ENCODE results near the gene RUSF1.

GRCh38 chr16:31532896-31533295 lies 24.7 kb upstream of the RUSF1 start:
- no peak for TF ChIP-seq CTCF (IDR thresholded peaks at IDR 0.05 in 2 of 3, conservative IDR thresholded peaks at IDR 0.05 in 1 of 3; ENCODE audit: control insufficient read depth in 2 of 3, extremely low read depth in 1 of 3, insufficient read depth in 1 of 3, low read depth in 3 of 3, low read length in 3 of 3)
- no peak for TF ChIP-seq USF2 (IDR thresholded peaks at IDR 0.05; ENCODE audit: borderline replicate concordance, low read depth, low read length)
- TF ChIP-seq TCF12 (IDR thresholded peaks at IDR 0.05; ENCODE audit: low read depth, low read length) = no peak
- TF ChIP-seq RFX5 (IDR thresholded peaks at IDR 0.05; ENCODE audit: low read depth, low read length) = no peak

Measured in GM12878 (cell line).